Colonic mucosa (tissue), 4 donors: Measurements from ENCODE around the gene FAM161B. TPM values are rescaled to one million over a fixed set of nuclear protein-coding genes. Genes with fewer than 3 reads are reported as not detected.

Experiments
- DNase-seq: peaks from one replicate; pipeline ENCODE4 v3.0.0-alpha.2; 2020
- H3K27ac ChIP-seq: fragments of 200-600 bp; one replicate; pipeline ENCODE4 v1.8.0; 2021
- H3K27me3 ChIP-seq: fragments of 200-600 bp; one replicate; pipeline ENCODE4 v1.8.0; 2021
- H3K36me3 ChIP-seq: fragments of 200-600 bp; one replicate; pipeline ENCODE4 v1.8.0; 2021
- H3K4me1 ChIP-seq: fragments of 200-600 bp; one replicate; pipeline ENCODE4 v1.8.0; 2021; ENCODE audit warnings: mild to moderate bottlenecking
- H3K4me3 ChIP-seq: fragments of 200-600 bp; one replicate; pipeline ENCODE4 v1.8.0; 2021
- H3K9ac ChIP-seq, 2 donors: one replicate each; pipeline ENCODE4 v1.7.0; 2013; ENCODE audit warnings: control low read depth in 2 of 2, low read depth in 2 of 2, low read length in 2 of 2
- H3K9me3 ChIP-seq: fragments of 200-600 bp; one replicate; pipeline ENCODE4 v1.8.0; 2021
- intact Hi-C: fragments of 100-400 bp; cut with DNase I; formaldehyde crosslinking; loops from one replicate; pipeline ENCODE4 v1.14.1; 2022
- total RNA-seq, 2 donors: library from RNA; stranded (reverse); fragmentation: NEBNext Ultra II Directional in 1 of 2; extraction: Animal tissue kit (Norgen Biotek cat#: 25700) in 1 of 2; gene quantifications; one replicate each; pipeline ENCODE4 v1.2.1, GENCODE V29; 2021
- TF ChIP-seq, protein P1 (sequence below): fragments of 200-600 bp; IDR thresholded peaks from one replicate; pipeline ENCODE4 v1.8.0; 2022; ENCODE audit warnings: antibody characterized with exemption, mild to moderate bottlenecking
- donor health status: healthy.
- donor health status: DM: no; HTN: no; CAD: no.
- donor health status: DM: no; HTN: no; CAD: no.

FAM161B gene
- total RNA-seq, 2 donors from 2014 or later = 3.0 to 5.6 TPM

DNA sequence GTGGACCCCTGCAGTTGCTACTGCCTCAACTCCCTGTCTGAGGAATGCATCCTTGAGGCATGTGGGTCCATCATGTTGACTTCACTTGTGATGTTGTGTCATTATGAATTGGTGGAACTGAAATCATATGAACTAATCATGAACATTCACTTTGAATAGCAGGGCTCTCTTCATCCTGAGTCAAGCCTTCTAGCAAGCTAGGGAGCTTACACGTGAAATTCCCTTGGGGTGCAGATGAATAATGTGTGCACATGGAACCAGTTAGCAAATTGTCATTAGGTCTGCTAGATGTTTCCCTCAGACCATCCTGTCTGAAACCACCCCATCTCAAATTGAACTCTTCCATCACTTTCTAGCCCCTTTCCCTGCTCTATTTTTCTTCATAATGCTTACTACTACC, 3.8 kb upstream of the FAM161B start:
- H3K4me3 ChIP-seq = no peak overlapping the region
- TF ChIP-seq, protein P1, sequence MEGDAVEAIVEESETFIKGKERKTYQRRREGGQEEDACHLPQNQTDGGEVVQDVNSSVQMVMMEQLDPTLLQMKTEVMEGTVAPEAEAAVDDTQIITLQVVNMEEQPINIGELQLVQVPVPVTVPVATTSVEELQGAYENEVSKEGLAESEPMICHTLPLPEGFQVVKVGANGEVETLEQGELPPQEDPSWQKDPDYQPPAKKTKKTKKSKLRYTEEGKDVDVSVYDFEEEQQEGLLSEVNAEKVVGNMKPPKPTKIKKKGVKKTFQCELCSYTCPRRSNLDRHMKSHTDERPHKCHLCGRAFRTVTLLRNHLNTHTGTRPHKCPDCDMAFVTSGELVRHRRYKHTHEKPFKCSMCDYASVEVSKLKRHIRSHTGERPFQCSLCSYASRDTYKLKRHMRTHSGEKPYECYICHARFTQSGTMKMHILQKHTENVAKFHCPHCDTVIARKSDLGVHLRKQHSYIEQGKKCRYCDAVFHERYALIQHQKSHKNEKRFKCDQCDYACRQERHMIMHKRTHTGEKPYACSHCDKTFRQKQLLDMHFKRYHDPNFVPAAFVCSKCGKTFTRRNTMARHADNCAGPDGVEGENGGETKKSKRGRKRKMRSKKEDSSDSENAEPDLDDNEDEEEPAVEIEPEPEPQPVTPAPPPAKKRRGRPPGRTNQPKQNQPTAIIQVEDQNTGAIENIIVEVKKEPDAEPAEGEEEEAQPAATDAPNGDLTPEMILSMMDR = no peak
- intact Hi-C loops = no loop called here
- peaks cover 14% of the 10 kb centered on the region for H3K36me3 ChIP-seq
- H3K27ac ChIP-seq = no peak overlapping the region
- peaks cover 5% of the 10 kb centered on the region for H3K4me1 ChIP-seq
- no peaks in the 10 kb centered on the region for H3K27me3 ChIP-seq
- no peaks in the 10 kb centered on the region for H3K9me3 ChIP-seq
- no peak for DNase-seq
- H3K9ac ChIP-seq = no peak overlapping the region

DNA sequence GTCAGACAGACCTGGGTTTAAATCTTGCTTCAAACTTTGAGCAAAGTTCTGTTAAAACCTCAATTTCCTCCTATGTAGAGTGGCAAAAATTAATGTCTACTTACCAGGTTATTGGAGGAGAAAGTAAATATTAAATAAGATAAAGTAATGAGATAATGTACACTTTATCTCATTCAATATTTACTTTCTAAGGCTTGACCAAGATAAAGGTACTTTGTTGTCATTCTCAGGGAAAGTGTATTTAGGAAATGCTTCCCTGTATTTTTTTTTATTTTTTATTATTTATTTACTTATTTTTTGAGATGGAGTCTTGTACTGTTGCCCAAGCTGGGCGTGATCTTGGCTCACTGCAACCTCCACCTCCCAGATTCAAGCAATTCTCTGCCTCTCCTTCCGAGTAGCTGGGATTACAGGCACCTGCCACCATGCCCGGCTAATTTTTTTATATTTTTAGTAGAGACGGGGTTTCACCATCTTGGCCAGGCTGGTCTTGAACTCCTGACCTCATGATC, 4.7 kb downstream of the FAM161B start:
- TF ChIP-seq, protein P1 = no peak
- no peak overlapping the region for H3K9ac ChIP-seq
- no peaks in the 10 kb centered on the region for H3K36me3 ChIP-seq
- no peak overlapping the region for H3K4me3 ChIP-seq
- no peaks in the 10 kb centered on the region for H3K9me3 ChIP-seq
- H3K4me1 ChIP-seq = peaks cover 15% of the 10 kb centered on the region
- intact Hi-C loops = no loop called here
- DNase-seq = peak; percentile 66
- H3K27me3 ChIP-seq = no peaks in the 10 kb centered on the region
- peak overlapping the region; percentile 61 for H3K27ac ChIP-seq

DNA sequence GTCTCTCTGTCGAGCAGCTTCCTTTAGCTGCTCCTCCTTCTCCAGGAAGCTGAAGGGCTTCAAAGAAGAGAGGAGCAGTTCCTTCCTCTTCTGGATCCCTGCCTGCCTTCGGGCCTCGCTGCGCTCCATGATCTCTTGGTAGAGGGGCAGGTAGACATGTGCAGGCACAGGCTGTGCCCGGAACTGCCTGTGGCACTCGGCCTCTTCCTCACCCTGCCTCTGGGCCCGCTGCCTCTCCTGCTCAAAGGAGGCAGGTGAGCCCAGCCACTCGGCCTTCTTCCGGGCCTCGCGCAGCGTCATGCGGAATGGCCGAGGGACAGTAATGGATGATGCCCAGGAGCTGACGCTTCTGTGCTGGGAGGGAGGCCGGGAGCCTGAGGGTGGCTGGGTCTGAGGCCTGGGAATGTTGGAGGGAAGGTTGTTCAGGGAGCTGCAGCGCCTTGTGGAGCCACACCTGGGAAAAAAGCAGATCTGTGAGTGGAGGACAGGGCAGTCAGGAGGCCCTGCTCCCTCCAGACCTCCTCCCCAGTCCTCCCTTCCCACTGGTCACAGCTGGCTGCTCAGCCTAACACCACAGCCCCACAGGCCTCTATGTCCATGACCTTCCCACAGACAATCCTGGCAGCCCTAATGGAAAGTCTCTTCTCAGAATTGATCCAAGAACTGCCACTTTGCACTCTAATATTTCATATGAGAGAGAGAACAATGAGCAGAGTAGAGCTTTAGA, 5.3 kb downstream of the FAM161B start:
- H3K9me3 ChIP-seq = no peaks in the 10 kb centered on the region
- no peaks in the 10 kb centered on the region for H3K27me3 ChIP-seq
- intact Hi-C loops = no loop called here
- H3K36me3 ChIP-seq = no peaks in the 10 kb centered on the region
- H3K9ac ChIP-seq = peak overlapping the region in 1 of 2 donors; percentile 68
- H3K27ac ChIP-seq = peak overlapping the region; percentile 61
- H3K4me1 ChIP-seq = peaks cover 15% of the 10 kb centered on the region
- no peak overlapping the region for H3K4me3 ChIP-seq
- peak; percentile 46 for DNase-seq
- TF ChIP-seq, protein P1 = no peak

DNA sequence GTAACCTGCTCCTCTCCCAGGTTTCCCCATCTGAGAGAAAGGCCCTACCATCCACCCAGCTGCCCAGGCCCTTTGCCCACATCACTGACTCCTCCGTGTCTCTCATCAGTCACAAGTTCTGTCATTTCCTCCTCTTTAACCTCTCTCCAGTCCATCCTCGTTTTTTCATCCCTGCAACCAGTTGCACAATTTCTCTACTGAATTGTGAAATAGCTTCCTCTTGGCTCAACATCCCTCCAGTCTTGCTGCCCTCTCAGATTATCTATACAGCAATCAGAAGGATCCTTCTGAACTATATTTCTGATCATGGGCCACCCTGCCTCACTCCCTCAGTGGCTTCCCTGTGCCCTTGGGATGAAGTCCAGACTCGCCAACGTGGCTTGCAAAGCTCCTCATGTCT, 6.8 kb downstream of the FAM161B start:
- TF ChIP-seq, protein P1 = no peak
- intact Hi-C loops = no loop called here
- no peaks in the 10 kb centered on the region for H3K36me3 ChIP-seq
- no peak overlapping the region for H3K27ac ChIP-seq
- no peak overlapping the region for H3K4me3 ChIP-seq
- H3K9me3 ChIP-seq = no peaks in the 10 kb centered on the region
- H3K27me3 ChIP-seq = no peaks in the 10 kb centered on the region
- H3K4me1 ChIP-seq = peaks cover 15% of the 10 kb centered on the region
- H3K9ac ChIP-seq = no peak overlapping the region
- peak; percentile 39 for DNase-seq

DNA sequence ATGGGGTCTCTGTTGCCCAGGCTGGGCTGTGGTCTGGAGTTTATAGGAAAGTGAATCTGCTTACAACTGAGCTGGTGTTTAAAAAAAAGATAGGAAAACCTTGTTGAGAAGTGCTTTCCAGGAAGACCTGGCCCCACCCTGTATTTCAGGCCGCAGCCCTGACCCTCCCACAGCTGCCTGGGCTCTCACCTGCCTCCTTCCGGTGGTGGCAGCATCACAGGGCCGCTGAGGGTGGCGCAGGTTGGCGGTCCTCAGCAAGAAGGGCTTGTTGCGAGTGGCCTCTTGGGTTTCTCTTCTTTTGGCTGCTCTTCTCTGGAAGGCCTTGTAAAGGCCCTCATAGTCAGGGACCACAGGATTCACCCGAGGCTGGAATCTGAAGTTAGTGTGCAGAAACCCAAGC, 7.7 kb downstream of the FAM161B start:
- DNase-seq = no peak
- intact Hi-C loops = no loop called here
- no peaks in the 10 kb centered on the region for H3K9me3 ChIP-seq
- TF ChIP-seq, protein P1 = no peak
- H3K27me3 ChIP-seq = no peaks in the 10 kb centered on the region
- H3K36me3 ChIP-seq = no peaks in the 10 kb centered on the region
- H3K4me3 ChIP-seq = no peak overlapping the region
- H3K27ac ChIP-seq = no peak overlapping the region
- H3K4me1 ChIP-seq = peaks cover 15% of the 10 kb centered on the region
- H3K9ac ChIP-seq = no peak overlapping the region
